Progenitor cell of endocrine pancreas (in vitro differentiated cells): ENCODE data around the gene SMARCAD1. TPM values are rescaled to one million over a fixed set of nuclear protein-coding genes. Genes with fewer than 3 reads are reported as not detected.

Experiments used
- DNase-seq: peaks from one replicate; pipeline ENCODE4 v3.0.0; 2021; ENCODE audit warnings: low spot score; ENCODE audit not compliant: unreplicated experiment
- H3K27ac Mint-ChIP-seq: 2 replicates; pipeline ENCODE4 v1.8.0; 2021; ENCODE audit warnings: mild to moderate bottlenecking, moderate library complexity, mixed read lengths
- H3K27me3 Mint-ChIP-seq: 2 replicates; pipeline ENCODE4 v1.8.0; 2021; ENCODE audit warnings: mixed read lengths
- H3K36me3 Mint-ChIP-seq: 2 replicates; pipeline ENCODE4 v1.8.0; 2022; ENCODE audit warnings: mixed read lengths; ENCODE audit not compliant: insufficient read depth
- H3K4me1 Mint-ChIP-seq: 2 replicates; pipeline ENCODE4 v1.8.0; 2021; ENCODE audit warnings: low read depth, mixed read lengths
- H3K4me3 Mint-ChIP-seq: 2 replicates; pipeline ENCODE4 v1.8.0; 2021; ENCODE audit warnings: low read depth, mild to moderate bottlenecking, moderate library complexity, mixed read lengths
- H3K9me3 Mint-ChIP-seq: 2 replicates; pipeline ENCODE4 v1.8.0; 2021; ENCODE audit warnings: low read depth, mixed read lengths
- total RNA-seq: library from RNA; stranded (reverse); gene quantifications from 2 replicates; pipeline ENCODE4 v1.2.1, GENCODE V29; 2021
- TF ChIP-seq, protein P1 (sequence below): fragments of 200-600 bp; sonication (generic); IDR thresholded peaks from one replicate; pipeline ENCODE4 v1.5.0; 2021; ENCODE audit warnings: antibody characterized with exemption, mild to moderate bottlenecking; ENCODE audit not compliant: unreplicated experiment

The SMARCAD1 gene
- total RNA-seq, 1 donor from 2014 or later = 74.9 TPM

DNA sequence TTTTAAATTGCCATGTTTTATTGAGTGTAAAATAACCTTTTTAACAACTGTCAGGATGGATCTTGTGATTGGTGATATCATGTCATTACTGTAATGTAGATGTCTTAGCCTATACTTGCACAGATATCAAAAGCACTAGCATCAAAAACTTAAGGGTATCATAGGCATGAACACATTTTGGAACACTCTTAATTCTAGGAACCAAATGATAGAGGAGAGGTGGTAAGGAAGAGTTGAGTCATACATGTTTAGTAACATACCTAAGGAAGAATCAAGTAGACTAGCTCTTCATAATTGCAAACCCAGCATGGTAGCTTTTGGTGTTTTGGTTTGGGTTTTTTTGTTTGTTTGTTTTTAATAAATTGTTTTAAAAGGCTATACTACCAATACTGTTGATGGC, 43.4 kb downstream of the SMARCAD1 start:
- Mint-ChIP-seq H3K4me1 (peaks cover 9% of the 10 kb centered on the region), H3K36me3 (peaks cover 18% of the 10 kb centered on the region), H3K27me3 (no peaks in the 10 kb centered on the region), H3K9me3 (no peaks in the 10 kb centered on the region), H3K27ac (no peak overlapping the region), H3K4me3 (no peak overlapping the region)
- DNase-seq = no peak
- TF ChIP-seq, protein P1, sequence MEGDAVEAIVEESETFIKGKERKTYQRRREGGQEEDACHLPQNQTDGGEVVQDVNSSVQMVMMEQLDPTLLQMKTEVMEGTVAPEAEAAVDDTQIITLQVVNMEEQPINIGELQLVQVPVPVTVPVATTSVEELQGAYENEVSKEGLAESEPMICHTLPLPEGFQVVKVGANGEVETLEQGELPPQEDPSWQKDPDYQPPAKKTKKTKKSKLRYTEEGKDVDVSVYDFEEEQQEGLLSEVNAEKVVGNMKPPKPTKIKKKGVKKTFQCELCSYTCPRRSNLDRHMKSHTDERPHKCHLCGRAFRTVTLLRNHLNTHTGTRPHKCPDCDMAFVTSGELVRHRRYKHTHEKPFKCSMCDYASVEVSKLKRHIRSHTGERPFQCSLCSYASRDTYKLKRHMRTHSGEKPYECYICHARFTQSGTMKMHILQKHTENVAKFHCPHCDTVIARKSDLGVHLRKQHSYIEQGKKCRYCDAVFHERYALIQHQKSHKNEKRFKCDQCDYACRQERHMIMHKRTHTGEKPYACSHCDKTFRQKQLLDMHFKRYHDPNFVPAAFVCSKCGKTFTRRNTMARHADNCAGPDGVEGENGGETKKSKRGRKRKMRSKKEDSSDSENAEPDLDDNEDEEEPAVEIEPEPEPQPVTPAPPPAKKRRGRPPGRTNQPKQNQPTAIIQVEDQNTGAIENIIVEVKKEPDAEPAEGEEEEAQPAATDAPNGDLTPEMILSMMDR = no peak

DNA sequence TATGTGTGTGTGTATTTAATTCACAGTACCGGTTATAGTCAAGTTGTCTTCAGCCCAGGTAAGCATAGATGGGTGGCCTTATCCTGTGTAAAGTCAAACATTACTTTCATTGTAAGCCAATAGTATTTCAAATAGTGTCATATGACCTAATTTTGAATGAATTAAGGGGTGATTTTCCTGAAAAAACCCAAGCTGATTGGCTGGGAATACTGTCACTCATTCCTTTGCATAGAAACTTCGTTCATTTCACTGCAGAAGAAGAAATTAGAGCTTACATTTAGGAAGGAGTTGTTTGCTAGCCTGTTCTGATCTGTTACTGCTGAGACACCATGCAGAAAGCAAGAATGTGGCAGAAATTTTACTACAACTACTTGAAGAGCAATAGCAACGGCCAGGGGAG, 45.4 kb downstream of the SMARCAD1 start:
- Mint-ChIP-seq H3K4me1 (peaks cover 4% of the 10 kb centered on the region), H3K36me3 (peaks cover 18% of the 10 kb centered on the region), H3K27me3 (no peaks in the 10 kb centered on the region), H3K9me3 (no peaks in the 10 kb centered on the region), H3K27ac (no peak overlapping the region), H3K4me3 (no peak overlapping the region)
- DNase-seq = no peak
- TF ChIP-seq, protein P1 = no peak

DNA sequence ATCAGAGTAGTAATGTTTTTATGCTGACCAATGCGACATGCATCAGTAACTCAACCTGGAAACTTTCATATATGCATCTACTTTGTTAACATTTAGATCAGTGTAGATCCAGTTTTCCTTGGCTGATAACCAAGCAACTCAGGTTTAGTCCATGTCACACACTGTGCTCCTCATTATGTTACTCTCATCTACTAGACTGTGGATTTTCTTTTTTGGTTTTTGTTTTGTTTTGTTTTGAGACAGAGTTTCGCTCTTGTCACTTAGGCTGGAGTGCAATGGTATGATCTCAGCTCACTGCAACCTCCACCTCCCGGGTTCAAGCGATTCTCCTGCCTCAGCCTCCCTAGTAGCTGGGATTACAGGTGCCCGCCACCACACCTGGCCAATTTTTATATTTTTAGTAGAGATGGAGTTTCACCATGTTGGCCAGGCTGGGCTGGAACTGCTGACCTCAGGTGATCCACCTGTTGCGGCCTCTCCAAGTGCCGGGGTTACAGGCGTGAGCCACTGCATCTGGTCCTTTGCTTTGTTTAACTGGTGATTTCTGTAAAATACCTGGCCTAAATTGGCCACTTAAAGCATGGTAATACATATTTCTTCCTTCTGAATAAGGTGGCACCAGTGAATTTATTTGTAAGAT, 48.6 kb downstream of the SMARCAD1 start:
- Mint-ChIP-seq H3K27ac (no peak overlapping the region), H3K36me3 (peaks cover 15% of the 10 kb centered on the region), H3K4me3 (no peak overlapping the region), H3K27me3 (no peaks in the 10 kb centered on the region), H3K9me3 (no peaks in the 10 kb centered on the region), H3K4me1 (peaks cover 4% of the 10 kb centered on the region)
- no peak for DNase-seq
- TF ChIP-seq, protein P1 = no peak

DNA sequence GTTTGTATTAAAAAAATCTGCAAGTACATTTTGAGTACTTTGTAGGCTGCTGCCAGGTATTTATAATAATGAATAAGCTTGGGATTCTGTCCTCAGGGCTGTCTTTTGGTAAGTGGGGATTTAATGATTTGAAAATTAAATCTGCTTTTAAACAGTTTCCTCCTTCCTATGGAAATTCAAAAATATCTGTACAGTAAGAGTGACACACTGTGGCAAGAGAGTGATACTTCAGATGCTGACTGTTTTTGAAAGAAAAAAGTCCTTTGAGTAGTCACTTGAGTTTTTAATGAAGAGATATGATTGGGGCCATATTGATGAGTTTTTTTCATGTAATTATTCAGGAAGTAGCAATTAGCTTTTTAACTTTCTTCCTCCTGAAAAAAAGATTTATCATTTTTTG, 49.2 kb downstream of the SMARCAD1 start:
- DNase-seq = no peak
- TF ChIP-seq, protein P1 = peak; percentile 27
- Mint-ChIP-seq H3K4me1 (peaks cover 4% of the 10 kb centered on the region), H3K9me3 (no peaks in the 10 kb centered on the region), H3K27me3 (no peaks in the 10 kb centered on the region), H3K4me3 (no peak overlapping the region), H3K36me3 (peaks cover 15% of the 10 kb centered on the region), H3K27ac (no peak overlapping the region)

DNA sequence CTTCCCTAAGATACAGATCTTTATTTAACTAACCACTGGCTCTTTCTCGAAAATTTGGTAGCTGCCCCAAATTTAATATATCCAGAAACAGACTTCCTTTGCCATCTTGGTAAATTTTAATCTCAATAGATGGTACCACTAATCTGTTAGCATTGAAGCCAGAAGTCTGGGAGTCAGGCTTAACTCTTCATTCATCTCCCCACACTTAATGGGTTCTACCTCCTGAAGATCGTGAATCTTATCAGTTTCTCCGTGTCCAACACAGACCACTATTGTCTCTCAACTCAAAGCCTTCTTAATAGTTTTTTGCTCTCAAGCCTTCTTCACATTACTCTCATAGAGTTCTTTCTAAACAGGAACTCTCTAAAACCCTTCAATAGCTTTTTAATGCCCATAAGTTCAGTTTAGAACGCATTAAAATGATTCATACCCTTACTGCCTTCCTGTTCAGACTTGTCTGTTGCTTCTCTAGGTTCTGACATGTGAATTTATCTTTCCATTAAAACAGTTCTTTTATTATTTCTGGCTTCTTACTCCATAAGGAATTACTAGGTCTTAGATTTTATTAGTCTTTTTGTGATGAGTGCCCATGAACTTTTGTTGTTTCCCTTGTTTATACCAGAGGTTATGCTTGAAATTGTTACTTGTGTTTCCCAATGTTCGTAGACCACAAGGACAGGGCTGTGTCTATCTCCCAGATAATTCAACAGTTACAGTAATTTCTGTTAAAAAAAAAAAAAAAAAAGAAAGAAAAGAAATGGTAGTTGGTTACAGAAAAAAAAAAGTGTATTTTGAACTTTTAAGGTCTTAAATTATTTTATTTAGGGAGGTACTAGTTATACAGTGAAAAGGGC, 54.7 kb downstream of the SMARCAD1 start:
- peaks cover 19% of the 10 kb centered on the region for H3K36me3 Mint-ChIP-seq
- H3K9me3 Mint-ChIP-seq = no peaks in the 10 kb centered on the region
- peaks cover 5% of the 10 kb centered on the region for H3K4me1 Mint-ChIP-seq
- H3K4me3 Mint-ChIP-seq = no peak overlapping the region
- no peak for DNase-seq
- no peaks in the 10 kb centered on the region for H3K27me3 Mint-ChIP-seq
- TF ChIP-seq, protein P1 = no peak
- no peak overlapping the region for H3K27ac Mint-ChIP-seq
